DOHH2 (cell line): ENCODE data around the gene CHPF2.

Experiments used
- EZH2phosphoT487 ChIP-seq: fragments of 200-600 bp; sonication (generic); IDR thresholded peaks from 2 replicates; pipeline ENCODE4 v1.6.1; 2017; ENCODE audit warnings: borderline replicate concordance, mild to moderate bottlenecking, antibody characterized with exemption, low read length, moderate library complexity, mixed read lengths
- TF ChIP-seq, protein P1 (sequence below): fragments of 200-600 bp; sonication (generic); IDR thresholded peaks from one replicate; pipeline ENCODE4 v1.5.1; 2014; ENCODE audit warnings: antibody characterized with exemption, mild to moderate bottlenecking, low read depth, low read length; ENCODE audit not compliant: poor library complexity, severe bottlenecking

DNA sequence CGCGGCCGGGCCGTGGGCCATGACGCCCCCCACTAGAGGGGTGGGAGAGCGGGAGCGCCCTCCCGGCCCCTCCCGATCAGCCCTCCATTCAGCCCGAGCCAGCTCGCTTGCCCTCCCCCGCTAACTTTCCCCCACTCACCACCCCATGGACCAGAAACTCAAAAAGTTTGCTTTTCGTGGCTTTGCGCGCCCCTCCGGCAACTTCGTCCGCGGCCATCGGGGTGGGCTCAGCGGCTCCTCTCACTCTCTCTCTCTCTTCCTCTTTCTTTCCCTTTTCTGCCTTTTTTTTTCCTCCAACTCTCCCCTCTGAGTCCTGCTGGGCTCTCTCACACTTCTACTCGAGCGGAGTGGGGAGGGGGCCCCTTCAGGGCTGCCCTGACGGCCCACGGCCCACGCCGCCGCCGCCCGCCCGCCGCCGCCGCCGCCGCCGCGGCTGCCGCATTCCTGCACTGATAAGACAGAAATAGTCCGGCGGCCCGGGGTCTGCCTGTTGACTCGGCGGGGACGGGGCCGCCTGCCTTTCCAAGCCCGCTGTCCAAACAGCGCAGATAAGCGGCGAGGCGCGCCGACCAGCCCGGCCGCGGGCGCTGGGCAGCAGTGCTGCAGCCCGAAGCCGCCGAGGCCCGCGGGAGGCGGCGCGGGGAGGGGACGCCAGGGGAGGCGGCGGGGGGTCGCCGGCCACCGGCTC, 16.2 kb downstream of the CHPF2 start, which contains the start of gene SMARCD3:
- TF ChIP-seq, protein P1, sequence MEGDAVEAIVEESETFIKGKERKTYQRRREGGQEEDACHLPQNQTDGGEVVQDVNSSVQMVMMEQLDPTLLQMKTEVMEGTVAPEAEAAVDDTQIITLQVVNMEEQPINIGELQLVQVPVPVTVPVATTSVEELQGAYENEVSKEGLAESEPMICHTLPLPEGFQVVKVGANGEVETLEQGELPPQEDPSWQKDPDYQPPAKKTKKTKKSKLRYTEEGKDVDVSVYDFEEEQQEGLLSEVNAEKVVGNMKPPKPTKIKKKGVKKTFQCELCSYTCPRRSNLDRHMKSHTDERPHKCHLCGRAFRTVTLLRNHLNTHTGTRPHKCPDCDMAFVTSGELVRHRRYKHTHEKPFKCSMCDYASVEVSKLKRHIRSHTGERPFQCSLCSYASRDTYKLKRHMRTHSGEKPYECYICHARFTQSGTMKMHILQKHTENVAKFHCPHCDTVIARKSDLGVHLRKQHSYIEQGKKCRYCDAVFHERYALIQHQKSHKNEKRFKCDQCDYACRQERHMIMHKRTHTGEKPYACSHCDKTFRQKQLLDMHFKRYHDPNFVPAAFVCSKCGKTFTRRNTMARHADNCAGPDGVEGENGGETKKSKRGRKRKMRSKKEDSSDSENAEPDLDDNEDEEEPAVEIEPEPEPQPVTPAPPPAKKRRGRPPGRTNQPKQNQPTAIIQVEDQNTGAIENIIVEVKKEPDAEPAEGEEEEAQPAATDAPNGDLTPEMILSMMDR: no peak
- TF ChIP-seq EZH2phosphoT487: peak; percentile 93
